Activated CD8-positive, alpha-beta memory T cell treated with anti-CD3 and anti-CD28 coated beads, Interleukin-2, amount 10 ng/mL, durations not matched to agents 7 days and 5 days (primary cell): ENCODE data around the gene GDPD5. TPM values are rescaled to one million over a fixed set of nuclear protein-coding genes. Genes with fewer than 3 reads are reported as not detected.

Experiments
- ATAC-seq: fragments of 150-1000 bp; cut with Tn5 transposase; one replicate; pipeline ENCODE4 v1.10.0; 2021; ENCODE audit warnings: moderate library complexity
- CTCF ChIA-PET: fragments of 350-600 bp; sonication (Branson Sonifier 250); formaldehyde crosslinking; loops from one replicate; lab custom pipeline; 2021; ENCODE audit warnings: antibody characterized with exemption; lab: Charles Lee
- DNase-seq: peaks from one replicate; pipeline ENCODE4 v3.0.0-alpha.2; 2020
- H3K27ac Mint-ChIP-seq: one replicate; pipeline ENCODE4 v1.8.0; 2021; ENCODE audit warnings: mild to moderate bottlenecking, mixed read lengths
- H3K27me3 Mint-ChIP-seq: one replicate; pipeline ENCODE4 v1.8.0; 2021; ENCODE audit warnings: mixed read lengths
- H3K36me3 Mint-ChIP-seq: one replicate; pipeline ENCODE4 v1.8.0; 2021; ENCODE audit warnings: mild to moderate bottlenecking, mixed read lengths
- H3K4me1 Mint-ChIP-seq: one replicate; pipeline ENCODE4 v1.8.0; 2021; ENCODE audit warnings: mixed read lengths
- H3K4me3 Mint-ChIP-seq: one replicate; pipeline ENCODE4 v1.8.0; 2021; ENCODE audit warnings: mild to moderate bottlenecking, moderate library complexity, mixed read lengths
- H3K9me3 Mint-ChIP-seq: one replicate; pipeline ENCODE4 v1.8.0; 2022; ENCODE audit warnings: low read depth, mixed read lengths
- total RNA-seq, 2 experiments: library from RNA; stranded (reverse); gene quantifications; one replicate each; pipeline ENCODE4 v1.2.3, GENCODE V29; 2021

GDPD5 gene
- total RNA-seq, 2 experiments from 2014 or later: 11.3 to 33.9 TPM

DNA sequence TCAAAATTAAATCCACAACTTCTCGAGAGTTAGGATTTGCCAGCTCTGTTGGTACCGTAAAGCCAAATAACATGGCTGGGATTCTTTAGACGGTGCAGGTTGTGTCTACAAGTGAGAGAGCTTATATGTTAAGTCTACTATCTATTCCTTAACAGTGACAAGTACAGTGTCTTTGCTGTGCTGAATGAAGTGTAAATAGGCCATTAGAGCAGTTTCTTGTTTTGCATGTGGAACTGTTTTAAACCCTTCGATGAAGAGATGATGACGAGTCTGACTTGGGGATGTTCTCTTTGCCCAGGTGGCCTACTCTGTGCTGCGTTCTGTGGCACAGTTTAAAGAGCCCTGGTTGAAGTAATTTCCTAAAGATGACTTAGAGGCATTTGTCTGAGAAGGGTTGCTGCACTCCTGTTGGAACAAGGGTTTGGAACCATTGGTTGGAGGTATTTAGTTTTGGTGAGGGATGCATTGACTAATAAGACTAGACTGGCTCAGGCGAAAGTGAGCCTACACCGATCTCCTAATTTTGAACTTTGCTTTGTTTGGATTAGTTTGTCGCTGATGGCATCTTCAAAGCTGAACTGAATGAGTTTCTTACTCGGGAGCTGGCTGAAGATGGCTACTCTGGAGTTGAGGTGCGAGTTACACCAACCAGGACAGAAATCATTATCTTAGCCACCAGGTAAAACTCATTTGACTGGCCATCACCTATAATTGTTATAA is 125.4 kb downstream of the GDPD5 start:
- Mint-ChIP-seq H3K9me3 (no peaks in the 10 kb centered on the region), H3K4me3 (peak overlapping the region; percentile 98), H3K27ac (peak overlapping the region; percentile 99), H3K36me3 (peaks cover 53% of the 10 kb centered on the region), H3K27me3 (peaks cover 4% of the 10 kb centered on the region), H3K4me1 (peaks cover 42% of the 10 kb centered on the region)
- ATAC-seq (peak; percentile 17), DNase-seq (no peak)
- CTCF ChIA-PET: interaction anchor here (0.8 to 4.2 kb wide), 11 partner anchors 8 to 152 kb away, joined by 3 to 17 read pairs (median 4); partner anchors contain the start of gene GDPD5

- peaks cover 40% of the 10 kb centered on the region for H3K4me1 Mint-ChIP-seq
- ATAC-seq (peak; percentile 89), DNase-seq (peak; percentile 94)
- no peaks in the 10 kb centered on the region for H3K9me3 Mint-ChIP-seq
- H3K27ac Mint-ChIP-seq: peak within 1 kb of the TSS; percentile 99
- H3K36me3 Mint-ChIP-seq: peaks cover 50% of the 10 kb centered on the region
- CTCF ChIA-PET: interaction anchor here (0.9 to 4.2 kb wide), 8 partner anchors 8 to 131 kb away, joined by 3 to 17 read pairs (median 6); partner anchors contain the start of gene GDPD5
- peak within 1 kb of the TSS; percentile 98 for H3K4me3 Mint-ChIP-seq
- H3K27me3 Mint-ChIP-seq: peaks cover 4% of the 10 kb centered on the region
Measured at GRCh38 chr11:75399344-75400145, 126.2 kb downstream of the GDPD5 start, which contains the start of gene RPS3. Gene RPS3, plus strand, starts transcription at chr11:75399518. Its CDS starts 30 bp downstream, at chr11:75399548.

GRCh38 chr11:75398906-75399305 is 126.8 kb downstream of the GDPD5 start:
- Mint-ChIP-seq H3K9me3 (no peaks in the 10 kb centered on the region), H3K36me3 (peaks cover 43% of the 10 kb centered on the region), H3K27ac (peak overlapping the region; percentile 99), H3K4me1 (peaks cover 37% of the 10 kb centered on the region), H3K4me3 (peak overlapping the region; percentile 98), H3K27me3 (peaks cover 4% of the 10 kb centered on the region)
- DNase-seq (no peak), ATAC-seq (no peak)
- CTCF ChIA-PET: interaction anchor here (1.1 to 3.1 kb wide), 2 partner anchors 10 to 127 kb away, joined by 3 to 16 read pairs; partner anchors contain the start of gene GDPD5

GRCh38 chr11:75394085-75394840 is 131.5 kb downstream of the GDPD5 start:
- peaks cover 9% of the 10 kb centered on the region for H3K4me1 Mint-ChIP-seq
- CTCF ChIA-PET: no interaction called here
- DNase-seq: no peak
- H3K27me3 Mint-ChIP-seq: peaks cover 16% of the 10 kb centered on the region
- peaks cover under 1% of the 10 kb centered on the region for H3K36me3 Mint-ChIP-seq
- no peak for ATAC-seq
- no peaks in the 10 kb centered on the region for H3K9me3 Mint-ChIP-seq
- H3K27ac Mint-ChIP-seq: no peak overlapping the region
- no peak overlapping the region for H3K4me3 Mint-ChIP-seq

DNA sequence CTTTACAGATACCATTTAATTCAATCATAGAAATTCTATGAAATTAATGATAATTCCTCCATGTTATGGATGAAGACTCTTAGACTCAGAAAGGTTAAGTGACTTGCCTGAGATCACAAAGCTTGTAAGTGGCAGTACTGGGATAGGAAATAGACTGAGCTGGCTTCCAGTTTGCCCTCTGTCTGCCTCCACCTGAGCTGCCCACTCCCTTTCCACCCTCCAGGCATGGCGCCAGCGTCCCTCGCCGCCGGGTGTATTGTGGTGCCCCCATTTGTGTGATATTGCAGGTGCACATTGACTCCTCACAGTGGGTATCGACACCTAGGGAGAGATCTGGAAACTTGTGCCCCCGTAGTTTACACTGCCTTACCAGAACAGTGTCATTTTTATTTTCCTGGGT is 135.8 kb downstream of the GDPD5 start:
- peaks cover 3% of the 10 kb centered on the region for H3K4me1 Mint-ChIP-seq
- peaks cover 25% of the 10 kb centered on the region for H3K27me3 Mint-ChIP-seq
- H3K9me3 Mint-ChIP-seq: no peaks in the 10 kb centered on the region
- DNase-seq (no peak), ATAC-seq (no peak)
- CTCF ChIA-PET: interaction anchor here (0.7 to 14.0 kb wide), 15 partner anchors 11 to 147 kb away, joined by 3 to 380 read pairs (median 6); partner anchors contain the start of gene RPS3
- H3K36me3 Mint-ChIP-seq: no peaks in the 10 kb centered on the region
- no peak overlapping the region for H3K27ac Mint-ChIP-seq
- H3K4me3 Mint-ChIP-seq: no peak overlapping the region

DNA sequence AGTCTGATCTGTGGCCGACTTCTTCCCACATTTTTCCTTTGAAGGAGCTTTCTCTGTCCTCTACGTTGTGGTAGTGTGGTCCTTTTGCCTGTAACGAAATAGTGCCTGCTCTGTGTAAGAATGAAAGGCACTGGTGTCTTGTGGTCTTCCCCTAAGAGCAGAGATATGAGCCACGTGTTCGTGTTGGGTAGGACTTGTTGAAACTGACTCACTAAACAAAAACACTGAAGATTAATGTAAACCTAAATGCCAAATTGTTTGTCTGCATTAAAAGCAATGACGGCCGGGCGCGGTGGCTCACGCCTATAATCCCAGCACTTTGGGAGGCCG is 136.5 kb downstream of the GDPD5 start:
- Mint-ChIP-seq H3K4me3 (no peak overlapping the region), H3K9me3 (no peaks in the 10 kb centered on the region), H3K4me1 (peaks cover 8% of the 10 kb centered on the region), H3K36me3 (no peaks in the 10 kb centered on the region), H3K27ac (no peak overlapping the region), H3K27me3 (peaks cover 25% of the 10 kb centered on the region)
- DNase-seq (peak; percentile 49), ATAC-seq (peak; percentile 41)
- CTCF ChIA-PET: interaction anchor here (0.7 to 14.0 kb wide), 29 partner anchors 8 to 173 kb away, joined by 3 to 380 read pairs (median 6); partner anchors contain the start of genes GDPD5 and RPS3

GRCh38 chr11:75388386-75389275 is 137.1 kb downstream of the GDPD5 start:
- Mint-ChIP-seq H3K36me3 (no peaks in the 10 kb centered on the region), H3K4me3 (no peak overlapping the region), H3K9me3 (no peaks in the 10 kb centered on the region), H3K27me3 (peaks cover 25% of the 10 kb centered on the region), H3K27ac (no peak overlapping the region), H3K4me1 (peaks cover 8% of the 10 kb centered on the region)
- peak; percentile 82 for ATAC-seq
- peak; percentile 86 for DNase-seq
- CTCF ChIA-PET: interaction anchor here (0.6 to 14.0 kb wide), 39 partner anchors 9 to 204 kb away, joined by 3 to 380 read pairs (median 5); partner anchors contain the start of genes GDPD5 and RPS3

GRCh38 chr11:75387736-75388294 is 137.9 kb downstream of the GDPD5 start:
- Mint-ChIP-seq H3K27me3 (peaks cover 25% of the 10 kb centered on the region), H3K27ac (no peak overlapping the region), H3K9me3 (no peaks in the 10 kb centered on the region), H3K4me3 (no peak overlapping the region), H3K4me1 (peaks cover 15% of the 10 kb centered on the region), H3K36me3 (no peaks in the 10 kb centered on the region)
- no peak for ATAC-seq
- CTCF ChIA-PET: interaction anchor here (0.6 to 14.0 kb wide), 30 partner anchors 10 to 205 kb away, joined by 3 to 380 read pairs (median 5); partner anchors contain the start of genes GDPD5 and RPS3
- no peak for DNase-seq

DNA sequence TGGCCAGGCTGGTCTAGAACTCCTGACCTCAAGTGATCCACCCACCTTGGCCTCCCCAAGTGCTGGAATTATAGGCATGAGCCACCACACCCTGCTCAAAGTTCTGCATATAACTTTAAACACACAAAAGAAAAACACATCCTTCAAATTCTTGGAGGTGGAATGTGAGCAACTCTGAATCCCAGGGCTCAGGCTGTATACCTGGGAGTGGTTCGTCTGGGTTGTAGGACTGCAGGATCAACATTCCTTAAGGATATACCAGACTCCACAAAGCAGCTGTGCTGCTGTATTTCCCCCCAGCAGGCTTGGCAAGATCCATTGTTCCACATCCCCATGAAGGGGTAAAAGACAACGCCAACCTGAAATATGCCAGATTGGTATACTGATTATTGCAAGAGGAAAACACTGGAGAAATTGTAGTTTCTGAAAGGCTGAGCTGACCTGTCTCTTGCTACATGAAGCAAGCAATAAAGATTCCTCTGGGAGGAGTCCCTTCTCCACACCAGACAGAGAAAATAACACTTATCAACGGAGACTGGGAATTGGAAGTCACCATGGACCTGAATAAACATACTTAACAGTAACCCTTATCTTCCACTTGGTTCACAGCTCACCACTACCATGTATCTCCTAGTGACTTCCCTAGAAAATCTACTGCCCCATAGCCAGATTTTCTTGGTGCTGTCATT is 138.7 kb downstream of the GDPD5 start:
- Mint-ChIP-seq H3K9me3 (no peaks in the 10 kb centered on the region), H3K27me3 (peaks cover 25% of the 10 kb centered on the region), H3K4me1 (peaks cover 15% of the 10 kb centered on the region), H3K4me3 (no peak overlapping the region), H3K27ac (no peak overlapping the region), H3K36me3 (no peaks in the 10 kb centered on the region)
- ATAC-seq (no peak), DNase-seq (no peak)
- CTCF ChIA-PET: interaction anchor here (0.6 to 14.0 kb wide), 14 partner anchors 11 to 149 kb away, joined by 4 to 380 read pairs (median 7); no protein-coding TSS in a partner anchor
